ENCODE results near the gene RBM6. TPM values are rescaled to one million over a fixed set of nuclear protein-coding genes. Genes with fewer than 3 reads are reported as not detected.

RBM6 gene
- total RNA-seq, 1 experiment from 2014 or later = 55.9 TPM

GRCh38 chr3:50095352-50095998 lies 155.5 kb downstream of the RBM6 start:
- peaks cover 7% of the 10 kb centered on the region for H3K4me1 ChIP-seq (ENCODE audit: insufficient read depth, low read length, poor library complexity, severe bottlenecking)
- no TSS peak for BruUV-seq (replicated peaks)
- no peaks in the 10 kb centered on the region for H3K9me3 ChIP-seq (ENCODE audit: low read depth, low read length, poor library complexity, severe bottlenecking)
- DNase-seq (ENCODE audit: low spot score) = no peak
- H3K36me3 ChIP-seq (ENCODE audit: insufficient read depth, low read length, poor library complexity, severe bottlenecking) = peaks cover 67% of the 10 kb centered on the region
- H3K27ac ChIP-seq (ENCODE audit: low read depth, low read length, poor library complexity, severe bottlenecking) = no peak overlapping the region
- TF ChIP-seq, protein P1, sequence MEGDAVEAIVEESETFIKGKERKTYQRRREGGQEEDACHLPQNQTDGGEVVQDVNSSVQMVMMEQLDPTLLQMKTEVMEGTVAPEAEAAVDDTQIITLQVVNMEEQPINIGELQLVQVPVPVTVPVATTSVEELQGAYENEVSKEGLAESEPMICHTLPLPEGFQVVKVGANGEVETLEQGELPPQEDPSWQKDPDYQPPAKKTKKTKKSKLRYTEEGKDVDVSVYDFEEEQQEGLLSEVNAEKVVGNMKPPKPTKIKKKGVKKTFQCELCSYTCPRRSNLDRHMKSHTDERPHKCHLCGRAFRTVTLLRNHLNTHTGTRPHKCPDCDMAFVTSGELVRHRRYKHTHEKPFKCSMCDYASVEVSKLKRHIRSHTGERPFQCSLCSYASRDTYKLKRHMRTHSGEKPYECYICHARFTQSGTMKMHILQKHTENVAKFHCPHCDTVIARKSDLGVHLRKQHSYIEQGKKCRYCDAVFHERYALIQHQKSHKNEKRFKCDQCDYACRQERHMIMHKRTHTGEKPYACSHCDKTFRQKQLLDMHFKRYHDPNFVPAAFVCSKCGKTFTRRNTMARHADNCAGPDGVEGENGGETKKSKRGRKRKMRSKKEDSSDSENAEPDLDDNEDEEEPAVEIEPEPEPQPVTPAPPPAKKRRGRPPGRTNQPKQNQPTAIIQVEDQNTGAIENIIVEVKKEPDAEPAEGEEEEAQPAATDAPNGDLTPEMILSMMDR (conservative IDR thresholded peaks at IDR 0.05; ENCODE audit: low read depth, low read length) = no peak
- no peak for TF ChIP-seq EZH2 (IDR thresholded peaks at IDR 0.05; ENCODE audit: borderline replicate concordance, low read depth, low read length, poor library complexity, severe bottlenecking)
- ChIA-PET POLR2A (ENCODE audit: low non-redundant PET) (no interaction called here), CTCF (no interaction called here)
- no peak overlapping the region for H3K4me3 ChIP-seq (ENCODE audit: low read depth, low read length, poor library complexity, severe bottlenecking)
- no peaks in the 10 kb centered on the region for H3K27me3 ChIP-seq (replicated peaks; ENCODE audit: insufficient read depth, low read depth, low read length, poor library complexity)
- intact Hi-C loops (cut with micrococcal nuclease; ENCODE audit: unreplicated experiment) = no loop called here

DNA sequence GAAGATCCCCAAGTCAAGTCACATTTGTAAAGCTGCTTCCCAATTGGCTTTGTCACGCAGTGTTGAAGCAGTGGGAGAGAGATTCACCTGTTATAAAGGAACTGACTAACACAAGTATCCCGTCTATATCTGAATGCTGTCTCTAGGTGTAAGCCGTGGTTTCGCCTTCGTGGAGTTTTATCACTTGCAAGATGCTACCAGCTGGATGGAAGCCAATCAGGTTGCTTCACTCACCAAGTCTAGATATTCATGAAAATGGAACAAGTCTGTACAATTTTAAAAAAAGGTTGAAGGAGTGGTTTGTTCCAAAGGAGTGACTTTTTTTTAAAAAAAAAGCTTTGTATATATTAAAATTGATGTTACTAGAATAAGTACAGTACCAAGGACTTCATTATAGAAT lies 160.4 kb downstream of the RBM6 start:
- Histone ChIP-seq H3K4me3 (ENCODE audit: low read depth, low read length, poor library complexity, severe bottlenecking) (no peak overlapping the region), H3K27me3 (replicated peaks; ENCODE audit: insufficient read depth, low read depth, low read length, poor library complexity) (no peaks in the 10 kb centered on the region), H3K4me1 (ENCODE audit: insufficient read depth, low read length, poor library complexity, severe bottlenecking) (peaks cover 17% of the 10 kb centered on the region), H3K27ac (ENCODE audit: low read depth, low read length, poor library complexity, severe bottlenecking) (no peak overlapping the region), H3K36me3 (ENCODE audit: insufficient read depth, low read length, poor library complexity, severe bottlenecking) (peaks cover 70% of the 10 kb centered on the region), H3K9me3 (ENCODE audit: low read depth, low read length, poor library complexity, severe bottlenecking) (no peaks in the 10 kb centered on the region)
- CTCF ChIA-PET = no interaction called here
- no TSS peak for BruUV-seq (replicated peaks)
- TF ChIP-seq, protein P1 (conservative IDR thresholded peaks at IDR 0.05; ENCODE audit: low read depth, low read length) = no peak
- no peak for TF ChIP-seq EZH2 (IDR thresholded peaks at IDR 0.05; ENCODE audit: borderline replicate concordance, low read depth, low read length, poor library complexity, severe bottlenecking)
- peak; percentile 19 for DNase-seq (ENCODE audit: low spot score)
- intact Hi-C loops (cut with micrococcal nuclease; ENCODE audit: unreplicated experiment) = no loop called here
- POLR2A ChIA-PET (ENCODE audit: low non-redundant PET) = no interaction called here

DNA sequence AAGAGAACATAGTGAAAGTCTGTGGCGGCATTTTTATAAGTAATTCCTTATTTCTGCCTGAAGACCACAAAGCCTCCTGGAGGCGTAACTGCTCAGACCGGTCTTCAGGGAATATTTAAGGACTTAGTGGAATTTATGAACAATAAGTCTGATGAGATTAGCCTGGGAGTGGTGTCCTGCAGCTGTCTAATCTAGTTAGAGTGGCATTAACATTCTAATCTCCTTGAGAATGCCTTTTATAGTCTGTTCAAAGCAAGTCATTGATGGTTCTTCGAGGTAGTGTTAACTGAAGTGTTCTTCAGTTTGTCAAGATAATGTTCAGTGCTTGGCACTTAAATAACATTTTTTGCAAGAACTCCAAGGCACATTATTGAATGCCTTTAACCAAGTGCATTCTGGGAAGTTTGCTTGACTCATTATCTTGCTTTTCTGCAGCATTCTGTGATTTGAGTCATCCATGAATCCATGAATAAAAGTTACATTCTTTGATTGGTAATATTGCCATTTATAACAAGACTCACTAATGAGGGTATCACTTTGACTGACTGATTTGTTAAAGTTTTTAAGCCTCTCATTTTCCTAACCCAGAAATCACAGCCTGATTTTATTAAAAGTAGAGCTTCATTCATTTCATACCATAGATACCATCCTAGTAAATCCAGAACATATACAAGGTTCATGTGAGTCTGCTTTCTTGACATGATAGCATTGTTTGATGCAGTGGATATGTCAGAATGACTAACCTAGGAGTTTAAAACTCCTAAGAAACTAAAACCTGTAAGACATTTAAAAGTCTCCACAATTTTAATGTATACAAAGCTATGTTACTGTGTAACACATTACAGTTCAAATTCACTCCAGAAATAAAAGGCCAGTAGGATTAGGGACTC lies 161.3 kb downstream of the RBM6 start:
- TF ChIP-seq, protein P1 (conservative IDR thresholded peaks at IDR 0.05; ENCODE audit: low read depth, low read length) = no peak
- TF ChIP-seq EZH2 (IDR thresholded peaks at IDR 0.05; ENCODE audit: borderline replicate concordance, low read depth, low read length, poor library complexity, severe bottlenecking) = no peak
- H3K4me1 ChIP-seq (ENCODE audit: insufficient read depth, low read length, poor library complexity, severe bottlenecking) = peaks cover 17% of the 10 kb centered on the region
- H3K4me3 ChIP-seq (ENCODE audit: low read depth, low read length, poor library complexity, severe bottlenecking) = no peak overlapping the region
- no peaks in the 10 kb centered on the region for H3K9me3 ChIP-seq (ENCODE audit: low read depth, low read length, poor library complexity, severe bottlenecking)
- no TSS peak for BruUV-seq (replicated peaks)
- DNase-seq (ENCODE audit: low spot score) = peak; percentile 76
- H3K27me3 ChIP-seq (replicated peaks; ENCODE audit: insufficient read depth, low read depth, low read length, poor library complexity) = no peaks in the 10 kb centered on the region
- CTCF ChIA-PET = no interaction called here
- POLR2A ChIA-PET (ENCODE audit: low non-redundant PET) = no interaction called here
- intact Hi-C loops (cut with micrococcal nuclease; ENCODE audit: unreplicated experiment) = no loop called here
- no peak overlapping the region for H3K27ac ChIP-seq (ENCODE audit: low read depth, low read length, poor library complexity, severe bottlenecking)
- peaks cover 68% of the 10 kb centered on the region for H3K36me3 ChIP-seq (ENCODE audit: insufficient read depth, low read length, poor library complexity, severe bottlenecking)

Measured in A673 (cell line).